IPS-18a (cell line): Measurements from ENCODE around the gene CMTM4.

Source experiments
- H3K27ac ChIP-seq: one replicate; pipeline ENCODE4 v1.5.1; 2013; ENCODE audit warnings: low read length
- H3K27me3 ChIP-seq: one replicate; pipeline ENCODE4 v1.6.1; 2013; ENCODE audit warnings: mild to moderate bottlenecking, low read length; ENCODE audit not compliant: control insufficient read depth, insufficient read depth
- H3K36me3 ChIP-seq: one replicate; pipeline ENCODE4 v1.6.1; 2013; ENCODE audit warnings: low read depth, low read length; ENCODE audit not compliant: control insufficient read depth
- H3K4me1 ChIP-seq: one replicate; pipeline ENCODE4 v1.6.1; 2013; ENCODE audit warnings: low read depth, low read length; ENCODE audit not compliant: control insufficient read depth
- H3K4me3 ChIP-seq: one replicate; pipeline ENCODE4 v1.5.1; 2013; ENCODE audit warnings: low read length
- H3K9ac ChIP-seq: one replicate; pipeline ENCODE4 v1.6.1; 2013; ENCODE audit warnings: mild to moderate bottlenecking, low read length, moderate library complexity
- H3K9me3 ChIP-seq: one replicate; pipeline ENCODE4 v1.6.1; 2013; ENCODE audit warnings: low read depth, low read length; ENCODE audit not compliant: control insufficient read depth

CMTM4 gene

GRCh38 chr16:66703406-66704215, 7.1 kb upstream of the CMTM4 start:
- no peak overlapping the region for H3K9ac ChIP-seq
- H3K4me3 ChIP-seq: no peak overlapping the region
- H3K9me3 ChIP-seq: no peaks in the 10 kb centered on the region
- no peaks in the 10 kb centered on the region for H3K27me3 ChIP-seq
- H3K36me3 ChIP-seq: no peaks in the 10 kb centered on the region
- no peaks in the 10 kb centered on the region for H3K4me1 ChIP-seq
- no peak overlapping the region for H3K27ac ChIP-seq

- H3K9ac ChIP-seq: no peak overlapping the region
- no peak overlapping the region for H3K4me3 ChIP-seq
- H3K27ac ChIP-seq: no peak overlapping the region
- no peaks in the 10 kb centered on the region for H3K9me3 ChIP-seq
- peaks cover 3% of the 10 kb centered on the region for H3K4me1 ChIP-seq
- no peaks in the 10 kb centered on the region for H3K36me3 ChIP-seq
- H3K27me3 ChIP-seq: peaks cover 9% of the 10 kb centered on the region
Observed at GRCh38 chr16:66701516-66701915, 5.0 kb upstream of the CMTM4 start.

GRCh38 chr16:66701026-66701425, 4.5 kb upstream of the CMTM4 start:
- H3K27me3 ChIP-seq: peaks cover 9% of the 10 kb centered on the region
- H3K4me1 ChIP-seq: peaks cover 3% of the 10 kb centered on the region
- H3K4me3 ChIP-seq: no peak overlapping the region
- H3K27ac ChIP-seq: no peak overlapping the region
- H3K9ac ChIP-seq: no peak overlapping the region
- H3K36me3 ChIP-seq: no peaks in the 10 kb centered on the region
- H3K9me3 ChIP-seq: no peaks in the 10 kb centered on the region

GRCh38 chr16:66699898-66700297, 3.4 kb upstream of the CMTM4 start:
- Histone ChIP-seq H3K9ac (no peak overlapping the region), H3K9me3 (no peaks in the 10 kb centered on the region), H3K27ac (no peak overlapping the region), H3K36me3 (no peaks in the 10 kb centered on the region), H3K4me3 (no peak overlapping the region), H3K4me1 (peaks cover 10% of the 10 kb centered on the region), H3K27me3 (peaks cover 18% of the 10 kb centered on the region)

- H3K27me3 ChIP-seq: peaks cover 20% of the 10 kb centered on the region
Observed at GRCh38 chr16:66698046-66698445, 1.5 kb upstream of the CMTM4 start.

GRCh38 chr16:66695935-66696668, 441 bp downstream of the CMTM4 start:
- Histone ChIP-seq H3K9me3 (no peaks in the 10 kb centered on the region), H3K36me3 (no peaks in the 10 kb centered on the region), H3K9ac (peak overlapping the region; percentile 57), H3K4me3 (peak overlapping the region; percentile 84), H3K4me1 (peaks cover 10% of the 10 kb centered on the region), H3K27ac (no peak overlapping the region), H3K27me3 (peaks cover 20% of the 10 kb centered on the region)

More at GRCh38 chr16:66698046-66698445, 1.5 kb upstream of the CMTM4 start:
- no peak overlapping the region for H3K27ac ChIP-seq
- H3K36me3 ChIP-seq: no peaks in the 10 kb centered on the region
- no peaks in the 10 kb centered on the region for H3K9me3 ChIP-seq
- H3K9ac ChIP-seq: no peak overlapping the region
- no peak overlapping the region for H3K4me3 ChIP-seq
- peaks cover 10% of the 10 kb centered on the region for H3K4me1 ChIP-seq

- Histone ChIP-seq H3K27me3 (peaks cover 20% of the 10 kb centered on the region), H3K27ac (no peak overlapping the region), H3K36me3 (no peaks in the 10 kb centered on the region), H3K4me1 (peaks cover 10% of the 10 kb centered on the region), H3K4me3 (peak overlapping the region; percentile 84), H3K9ac (peak overlapping the region; percentile 57), H3K9me3 (no peaks in the 10 kb centered on the region)
Observed at GRCh38 chr16:66695471-66695934, 1.0 kb downstream of the CMTM4 start.

- no peaks in the 10 kb centered on the region for H3K9me3 ChIP-seq
Observed at GRCh38 chr16:66693149-66693548, 3.4 kb downstream of the CMTM4 start.

GRCh38 chr16:66692341-66692740, 4.2 kb downstream of the CMTM4 start:
- Histone ChIP-seq H3K9ac (no peak overlapping the region), H3K27ac (no peak overlapping the region), H3K36me3 (no peaks in the 10 kb centered on the region), H3K9me3 (no peaks in the 10 kb centered on the region), H3K4me3 (no peak overlapping the region), H3K27me3 (peaks cover 13% of the 10 kb centered on the region), H3K4me1 (peaks cover 9% of the 10 kb centered on the region)

More at GRCh38 chr16:66693149-66693548, 3.4 kb downstream of the CMTM4 start:
- Histone ChIP-seq H3K27me3 (peaks cover 20% of the 10 kb centered on the region), H3K4me1 (peaks cover 10% of the 10 kb centered on the region), H3K4me3 (no peak overlapping the region), H3K27ac (no peak overlapping the region), H3K9ac (no peak overlapping the region), H3K36me3 (no peaks in the 10 kb centered on the region)

GRCh38 chr16:66691234-66691633, 5.3 kb downstream of the CMTM4 start:
- H3K27ac ChIP-seq: no peak overlapping the region
- H3K4me3 ChIP-seq: no peak overlapping the region
- H3K4me1 ChIP-seq: peaks cover 8% of the 10 kb centered on the region
- H3K9me3 ChIP-seq: no peaks in the 10 kb centered on the region
- H3K36me3 ChIP-seq: no peaks in the 10 kb centered on the region
- H3K9ac ChIP-seq: no peak overlapping the region
- peaks cover 10% of the 10 kb centered on the region for H3K27me3 ChIP-seq

- H3K9ac ChIP-seq: no peak overlapping the region
- H3K4me3 ChIP-seq: no peak overlapping the region
- H3K27me3 ChIP-seq: peaks cover 5% of the 10 kb centered on the region
- no peaks in the 10 kb centered on the region for H3K36me3 ChIP-seq
- no peaks in the 10 kb centered on the region for H3K9me3 ChIP-seq
- H3K4me1 ChIP-seq: peaks cover 3% of the 10 kb centered on the region
- H3K27ac ChIP-seq: no peak overlapping the region
Observed at GRCh38 chr16:66690106-66690847, 6.3 kb downstream of the CMTM4 start.
